ENCODE measurements around the gene BTBD2. TPM values are rescaled to one million over a fixed set of nuclear protein-coding genes. Genes with fewer than 3 reads are reported as not detected.

BTBD2 gene
- total and polyA plus RNA-seq, 2 of the 13 experiments (the other 11 are each of a cell fraction or from before 2014, with no cell fraction given): 28.1 to 45.3 TPM

- TF ChIP-seq ARID5B (CRISPR knock-in tag; IDR thresholded peaks at IDR 0.05): peak; percentile 47
- TF ChIP-seq ELF1 (CRISPR knock-in tag; IDR thresholded peaks at IDR 0.05): no peak; the same call in 1 of the 2 replicates
- no peak for TF ChIP-seq CHCHD3 (CRISPR knock-in tag; IDR thresholded peaks at IDR 0.05)
- no peak for TF ChIP-seq ZNF530 (CRISPR knock-in tag; IDR thresholded peaks at IDR 0.05; ENCODE audit: low read depth)
- peak; percentile 83 for TF ChIP-seq ZNF709 (CRISPR knock-in tag; IDR thresholded peaks at IDR 0.05)
- no peak for TF ChIP-seq CCAR2 (optimal IDR thresholded peaks at IDR 0.05; ENCODE audit: low read depth, low read length)
- peak; percentile 39; the same call in 1 of the 2 replicates for TF ChIP-seq ZBTB38 (CRISPR knock-in tag; IDR thresholded peaks at IDR 0.05)
- TF ChIP-seq, protein P1, sequence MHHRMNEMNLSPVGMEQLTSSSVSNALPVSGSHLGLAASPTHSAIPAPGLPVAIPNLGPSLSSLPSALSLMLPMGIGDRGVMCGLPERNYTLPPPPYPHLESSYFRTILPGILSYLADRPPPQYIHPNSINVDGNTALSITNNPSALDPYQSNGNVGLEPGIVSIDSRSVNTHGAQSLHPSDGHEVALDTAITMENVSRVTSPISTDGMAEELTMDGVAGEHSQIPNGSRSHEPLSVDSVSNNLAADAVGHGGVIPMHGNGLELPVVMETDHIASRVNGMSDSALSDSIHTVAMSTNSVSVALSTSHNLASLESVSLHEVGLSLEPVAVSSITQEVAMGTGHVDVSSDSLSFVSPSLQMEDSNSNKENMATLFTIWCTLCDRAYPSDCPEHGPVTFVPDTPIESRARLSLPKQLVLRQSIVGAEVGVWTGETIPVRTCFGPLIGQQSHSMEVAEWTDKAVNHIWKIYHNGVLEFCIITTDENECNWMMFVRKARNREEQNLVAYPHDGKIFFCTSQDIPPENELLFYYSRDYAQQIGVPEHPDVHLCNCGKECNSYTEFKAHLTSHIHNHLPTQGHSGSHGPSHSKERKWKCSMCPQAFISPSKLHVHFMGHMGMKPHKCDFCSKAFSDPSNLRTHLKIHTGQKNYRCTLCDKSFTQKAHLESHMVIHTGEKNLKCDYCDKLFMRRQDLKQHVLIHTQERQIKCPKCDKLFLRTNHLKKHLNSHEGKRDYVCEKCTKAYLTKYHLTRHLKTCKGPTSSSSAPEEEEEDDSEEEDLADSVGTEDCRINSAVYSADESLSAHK (CRISPR knock-in tag; IDR thresholded peaks at IDR 0.05; ENCODE audit: borderline replicate concordance): no peak
- no peak for TF ChIP-seq NFE2L1 (CRISPR knock-in tag; IDR thresholded peaks at IDR 0.05; ENCODE audit: borderline replicate concordance)
- peak; percentile 56 for TF ChIP-seq RXRB (CRISPR knock-in tag; IDR thresholded peaks at IDR 0.05; ENCODE audit: borderline replicate concordance)
- peak; percentile 42; the same call in 1 of the 2 replicates for TF ChIP-seq HOXD1 (CRISPR knock-in tag; IDR thresholded peaks at IDR 0.05)
- no peak for TF ChIP-seq ZMAT5 (CRISPR knock-in tag; IDR thresholded peaks at IDR 0.05; ENCODE audit: borderline replicate concordance, low read depth)
- peak; percentile 82 for TF ChIP-seq DMAP1 (CRISPR knock-in tag; IDR thresholded peaks at IDR 0.05)
- TF ChIP-seq, protein P2, sequence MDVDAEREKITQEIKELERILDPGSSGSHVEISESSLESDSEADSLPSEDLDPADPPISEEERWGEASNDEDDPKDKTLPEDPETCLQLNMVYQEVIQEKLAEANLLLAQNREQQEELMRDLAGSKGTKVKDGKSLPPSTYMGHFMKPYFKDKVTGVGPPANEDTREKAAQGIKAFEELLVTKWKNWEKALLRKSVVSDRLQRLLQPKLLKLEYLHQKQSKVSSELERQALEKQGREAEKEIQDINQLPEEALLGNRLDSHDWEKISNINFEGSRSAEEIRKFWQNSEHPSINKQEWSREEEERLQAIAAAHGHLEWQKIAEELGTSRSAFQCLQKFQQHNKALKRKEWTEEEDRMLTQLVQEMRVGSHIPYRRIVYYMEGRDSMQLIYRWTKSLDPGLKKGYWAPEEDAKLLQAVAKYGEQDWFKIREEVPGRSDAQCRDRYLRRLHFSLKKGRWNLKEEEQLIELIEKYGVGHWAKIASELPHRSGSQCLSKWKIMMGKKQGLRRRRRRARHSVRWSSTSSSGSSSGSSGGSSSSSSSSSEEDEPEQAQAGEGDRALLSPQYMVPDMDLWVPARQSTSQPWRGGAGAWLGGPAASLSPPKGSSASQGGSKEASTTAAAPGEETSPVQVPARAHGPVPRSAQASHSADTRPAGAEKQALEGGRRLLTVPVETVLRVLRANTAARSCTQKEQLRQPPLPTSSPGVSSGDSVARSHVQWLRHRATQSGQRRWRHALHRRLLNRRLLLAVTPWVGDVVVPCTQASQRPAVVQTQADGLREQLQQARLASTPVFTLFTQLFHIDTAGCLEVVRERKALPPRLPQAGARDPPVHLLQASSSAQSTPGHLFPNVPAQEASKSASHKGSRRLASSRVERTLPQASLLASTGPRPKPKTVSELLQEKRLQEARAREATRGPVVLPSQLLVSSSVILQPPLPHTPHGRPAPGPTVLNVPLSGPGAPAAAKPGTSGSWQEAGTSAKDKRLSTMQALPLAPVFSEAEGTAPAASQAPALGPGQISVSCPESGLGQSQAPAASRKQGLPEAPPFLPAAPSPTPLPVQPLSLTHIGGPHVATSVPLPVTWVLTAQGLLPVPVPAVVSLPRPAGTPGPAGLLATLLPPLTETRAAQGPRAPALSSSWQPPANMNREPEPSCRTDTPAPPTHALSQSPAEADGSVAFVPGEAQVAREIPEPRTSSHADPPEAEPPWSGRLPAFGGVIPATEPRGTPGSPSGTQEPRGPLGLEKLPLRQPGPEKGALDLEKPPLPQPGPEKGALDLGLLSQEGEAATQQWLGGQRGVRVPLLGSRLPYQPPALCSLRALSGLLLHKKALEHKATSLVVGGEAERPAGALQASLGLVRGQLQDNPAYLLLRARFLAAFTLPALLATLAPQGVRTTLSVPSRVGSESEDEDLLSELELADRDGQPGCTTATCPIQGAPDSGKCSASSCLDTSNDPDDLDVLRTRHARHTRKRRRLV (CRISPR knock-in tag; IDR thresholded peaks at IDR 0.05): peak; percentile 79; the same call in 1 of the 2 replicates
- TF ChIP-seq GPN1 (CRISPR knock-in tag; IDR thresholded peaks at IDR 0.05; ENCODE audit: borderline replicate concordance): peak; percentile 56; the same call in 1 of the 2 replicates
- TF ChIP-seq ETV6 (CRISPR knock-in tag; conservative IDR thresholded peaks at IDR 0.05): no peak
- TF ChIP-seq ZNF296 (CRISPR knock-in tag; conservative IDR thresholded peaks at IDR 0.05): peak; percentile 89; the same call in 1 of the 2 replicates
- TF ChIP-seq ERF (CRISPR knock-in tag; IDR thresholded peaks at IDR 0.05): peak; percentile 93
Measured at GRCh38 chr19:2059422-2060201, 44.1 kb upstream of the BTBD2 start (continued).

Measured in HepG2 (cell line).